DND-41 (cell line): Measurements from ENCODE around the gene AKAP8.

Experiments
- EZH2 ChIP-seq: IDR thresholded peaks from 3 replicates; pipeline ENCODE4 v1.6.1; 2012; ENCODE audit warnings: borderline replicate concordance, low read depth, mild to moderate bottlenecking, moderate library complexity, low read length, inconsistent platforms; ENCODE audit not compliant: severe bottlenecking
- TF ChIP-seq, protein P1 (sequence below): IDR thresholded peaks from 2 replicates; pipeline ENCODE4 v1.5.1; 2012; ENCODE audit warnings: borderline replicate concordance, low read length, moderate library complexity, mild to moderate bottlenecking; ENCODE audit not compliant: poor library complexity, severe bottlenecking; ENCODE audit errors: extremely low read depth

DNA sequence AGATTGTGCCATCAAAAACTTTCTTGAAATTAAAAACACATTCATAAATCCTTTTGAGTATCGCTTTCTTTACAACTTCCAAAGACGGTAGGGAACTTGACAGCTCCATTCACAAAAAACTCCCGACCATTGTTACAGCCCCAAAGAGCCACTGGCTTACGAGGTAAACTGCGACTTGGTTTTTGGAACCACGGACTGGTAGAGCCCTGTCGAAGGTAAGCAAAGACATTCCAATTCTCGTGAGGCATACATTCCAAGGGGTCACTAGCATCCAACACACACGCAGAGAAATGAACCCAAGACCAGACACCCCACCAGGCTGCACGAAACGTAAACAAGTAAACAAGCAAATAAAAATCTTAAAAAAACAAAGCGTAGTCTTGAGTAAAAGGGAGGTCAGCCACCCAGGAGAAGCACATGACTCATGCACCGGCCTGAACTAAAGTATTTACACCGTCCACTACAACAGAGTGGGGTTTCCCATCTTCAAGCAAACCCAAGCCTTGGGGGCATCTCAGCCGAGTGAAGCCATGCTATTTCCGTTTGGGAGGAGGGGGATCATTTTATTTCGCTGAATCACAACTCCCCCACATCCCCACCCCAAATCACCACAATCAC, 48.7 kb downstream of the AKAP8 start:
- TF ChIP-seq, protein P1, sequence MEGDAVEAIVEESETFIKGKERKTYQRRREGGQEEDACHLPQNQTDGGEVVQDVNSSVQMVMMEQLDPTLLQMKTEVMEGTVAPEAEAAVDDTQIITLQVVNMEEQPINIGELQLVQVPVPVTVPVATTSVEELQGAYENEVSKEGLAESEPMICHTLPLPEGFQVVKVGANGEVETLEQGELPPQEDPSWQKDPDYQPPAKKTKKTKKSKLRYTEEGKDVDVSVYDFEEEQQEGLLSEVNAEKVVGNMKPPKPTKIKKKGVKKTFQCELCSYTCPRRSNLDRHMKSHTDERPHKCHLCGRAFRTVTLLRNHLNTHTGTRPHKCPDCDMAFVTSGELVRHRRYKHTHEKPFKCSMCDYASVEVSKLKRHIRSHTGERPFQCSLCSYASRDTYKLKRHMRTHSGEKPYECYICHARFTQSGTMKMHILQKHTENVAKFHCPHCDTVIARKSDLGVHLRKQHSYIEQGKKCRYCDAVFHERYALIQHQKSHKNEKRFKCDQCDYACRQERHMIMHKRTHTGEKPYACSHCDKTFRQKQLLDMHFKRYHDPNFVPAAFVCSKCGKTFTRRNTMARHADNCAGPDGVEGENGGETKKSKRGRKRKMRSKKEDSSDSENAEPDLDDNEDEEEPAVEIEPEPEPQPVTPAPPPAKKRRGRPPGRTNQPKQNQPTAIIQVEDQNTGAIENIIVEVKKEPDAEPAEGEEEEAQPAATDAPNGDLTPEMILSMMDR: no peak
- TF ChIP-seq EZH2: no peak
